CD8-positive, alpha-beta memory T cell (primary cell): ENCODE data around the gene KRTAP19-4. TPM values are rescaled to one million over a fixed set of nuclear protein-coding genes. Genes with fewer than 3 reads are reported as not detected.
"Not testable (repeated sequence)": the region's sequence is repeated elsewhere in the genome, so short reads cannot be mapped to it uniquely, and the experiment has no call there.

ENCODE experiments used
- CTCF ChIA-PET: fragments of 350-600 bp; sonication (Branson Sonifier 250); formaldehyde crosslinking; loops from one replicate; lab custom pipeline; 2021; ENCODE audit warnings: antibody characterized with exemption; lab: Charles Lee
- POLR2A ChIA-PET: fragments of 350-600 bp; sonication (Branson Sonifier 250); formaldehyde crosslinking; loops from one replicate; lab custom pipeline; 2021; ENCODE audit warnings: antibody characterized with exemption; lab: Charles Lee
- DNase-seq, 5 donors: peaks; one replicate each; pipeline versions ENCODE4 v3.0.0 to v3.0.0-alpha.2; 2020 to 2022; ENCODE audit warnings: mixed read lengths in 1 of 5
- H3K27ac ChIP-seq: one replicate; pipeline ENCODE4 v1.7.0; 2013; ENCODE audit warnings: low read depth, mild to moderate bottlenecking, low read length, moderate library complexity
- H3K27me3 ChIP-seq: 2 replicates; pipeline ENCODE4 v1.7.0; 2013; ENCODE audit warnings: low read length, mild to moderate bottlenecking; ENCODE audit not compliant: insufficient read depth, poor library complexity, severe bottlenecking
- H3K36me3 ChIP-seq: 2 replicates; pipeline ENCODE4 v1.7.0; 2013; ENCODE audit warnings: mild to moderate bottlenecking, low read length, moderate library complexity; ENCODE audit not compliant: insufficient read depth
- H3K4me1 ChIP-seq: 2 replicates; pipeline ENCODE4 v1.7.0; 2013; ENCODE audit warnings: mild to moderate bottlenecking, low read length, moderate library complexity; ENCODE audit not compliant: insufficient read depth
- H3K4me3 ChIP-seq: 2 replicates; pipeline ENCODE4 v1.7.0; 2013; ENCODE audit warnings: mild to moderate bottlenecking, low read length
- H3K9me3 ChIP-seq: 2 replicates; pipeline ENCODE4 v1.7.0; 2013; ENCODE audit warnings: mild to moderate bottlenecking, low read length
- H3K27ac Mint-ChIP-seq, 8 donors: one replicate each; pipeline ENCODE4 v1.8.0; 2020 to 2021; ENCODE audit warnings: mixed read lengths in 8 of 8, mild to moderate bottlenecking in 6 of 8, inconsistent platforms in 3 of 8, moderate library complexity in 3 of 8
- H3K27me3 Mint-ChIP-seq, 2 donors: one replicate each; pipeline ENCODE4 v1.8.0; 2020 to 2021; ENCODE audit warnings: mixed read lengths in 2 of 2, mild to moderate bottlenecking in 1 of 2, moderate library complexity in 1 of 2
- H3K36me3 Mint-ChIP-seq, 3 donors: one replicate each; pipeline ENCODE4 v1.8.0; 2020 to 2021; ENCODE audit warnings: mixed read lengths in 3 of 3, inconsistent platforms in 1 of 3, mild to moderate bottlenecking in 1 of 3
- H3K4me1 Mint-ChIP-seq, 3 donors: one replicate each; pipeline ENCODE4 v1.8.0; 2020 to 2021; ENCODE audit warnings: mixed read lengths in 3 of 3, inconsistent platforms in 1 of 3, mild to moderate bottlenecking in 1 of 3
- H3K4me3 Mint-ChIP-seq, 7 donors: one replicate each; pipeline ENCODE4 v1.8.0; 2020 to 2021; ENCODE audit warnings: mixed read lengths in 7 of 7, mild to moderate bottlenecking in 6 of 7, moderate library complexity in 4 of 7, inconsistent platforms in 2 of 7
- H3K9me3 Mint-ChIP-seq, 5 donors: one replicate each; pipeline ENCODE4 v1.8.0; 2020 to 2022; ENCODE audit warnings: mixed read lengths in 5 of 5, mild to moderate bottlenecking in 3 of 5, moderate library complexity in 2 of 5, inconsistent platforms in 1 of 5
- polyA plus RNA-seq: library from polyadenylated mRNA; unstranded; fragments of 300-500 nt; fragmentation: Illumina TruSeq; gene quantifications from one replicate; pipeline ENCODE4 v1.2.3, GENCODE V29; 2021
- total RNA-seq, 2 experiments: library from RNA; stranded (reverse); gene quantifications; one replicate each; pipeline ENCODE4 v1.2.3, GENCODE V29; 2021

Gene KRTAP19-4
- total RNA-seq, result not detected
- polyA plus RNA-seq, result not detected

- no peaks in the 10 kb centered on the region for H3K4me1 Mint-ChIP-seq
- POLR2A ChIA-PET, result no interaction called here
- CTCF ChIA-PET, result no interaction called here
These were observed at the start of gene KRTAP19-4 for GRCh38 chr21:30497065-30497464. TSS of gene KRTAP19-4 (minus strand) at chr21:30497165. CDS start at chr21:30497110, 55 bp downstream.

GRCh38 chr21:30541764-30542163 is 44.8 kb upstream of the KRTAP19-4 start, which contains the start of gene KRTAP19-6:
TSS of gene KRTAP19-6 (minus strand) at chr21:30541864. CDS start at chr21:30541833, 31 bp downstream.
- H3K27me3 Mint-ChIP-seq, result no peaks in the 10 kb centered on the region
- H3K4me1 Mint-ChIP-seq, result no peaks in the 10 kb centered on the region
- Histone ChIP-seq H3K4me1 (no peaks in the 10 kb centered on the region), H3K27ac (no peak within 1 kb of the TSS), H3K36me3 (no peaks in the 10 kb centered on the region), H3K9me3 (no peaks in the 10 kb centered on the region), H3K4me3 (no peak within 1 kb of the TSS), H3K27me3 (no peaks in the 10 kb centered on the region)
- H3K27ac Mint-ChIP-seq, result no peak within 1 kb of the TSS
- no peaks in the 10 kb centered on the region for H3K36me3 Mint-ChIP-seq
- CTCF ChIA-PET, result no interaction called here
- POLR2A ChIA-PET, result no interaction called here
- H3K4me3 Mint-ChIP-seq, result no peak within 1 kb of the TSS
- peaks cover 0 to 6% (median 2%) of the 10 kb centered on the region in 5 donors for H3K9me3 Mint-ChIP-seq
- no peak for DNase-seq

More at GRCh38 chr21:30497065-30497464, at the start of gene KRTAP19-4:
- Mint-ChIP-seq H3K4me3 (no peak within 1 kb of the TSS), H3K36me3 (no peaks in the 10 kb centered on the region), H3K27ac (no peak within 1 kb of the TSS), H3K9me3 (peaks cover 0 to 2% (median 0%) of the 10 kb centered on the region in 5 donors), H3K27me3 (no peaks in the 10 kb centered on the region)
- Histone ChIP-seq H3K4me1 (no peaks in the 10 kb centered on the region), H3K27me3 (no peaks in the 10 kb centered on the region), H3K36me3 (no peaks in the 10 kb centered on the region), H3K9me3 (no peaks in the 10 kb centered on the region), H3K27ac (no peak within 1 kb of the TSS), H3K4me3 (no peak within 1 kb of the TSS)
- DNase-seq, result no peak

GRCh38 chr21:30518876-30519275 is 21.9 kb upstream of the KRTAP19-4 start:
- POLR2A ChIA-PET, result no interaction called here
- Histone ChIP-seq H3K27me3 (no peaks in the 10 kb centered on the region), H3K4me1 (no peaks in the 10 kb centered on the region), H3K27ac (no peak overlapping the region), H3K9me3 (no peaks in the 10 kb centered on the region), H3K36me3 (no peaks in the 10 kb centered on the region), H3K4me3 (no peak overlapping the region)
- peaks cover 0 to 1% of the 10 kb centered on the region in 2 donors for H3K27me3 Mint-ChIP-seq
- CTCF ChIA-PET, result no interaction called here
- peaks cover 0 to 2% (median 0%) of the 10 kb centered on the region in 5 donors for H3K9me3 Mint-ChIP-seq
- H3K36me3 Mint-ChIP-seq, result no peaks in the 10 kb centered on the region
- no peaks in the 10 kb centered on the region for H3K4me1 Mint-ChIP-seq
- no peak for DNase-seq
- no peak overlapping the region for H3K27ac Mint-ChIP-seq
- no peak overlapping the region for H3K4me3 Mint-ChIP-seq

- Mint-ChIP-seq H3K27me3 (peaks cover 0 to 1% of the 10 kb centered on the region in 2 donors), H3K27ac (no peak overlapping the region), H3K36me3 (no peaks in the 10 kb centered on the region), H3K9me3 (peaks cover 0 to 2% (median 0%) of the 10 kb centered on the region in 5 donors), H3K4me3 (no peak overlapping the region), H3K4me1 (no peaks in the 10 kb centered on the region)
- no peak for DNase-seq
- no peaks in the 10 kb centered on the region for H3K36me3 ChIP-seq
- H3K9me3 ChIP-seq, result no peaks in the 10 kb centered on the region
- POLR2A ChIA-PET, result no interaction called here
- CTCF ChIA-PET, result no interaction called here
- no peaks in the 10 kb centered on the region for H3K4me1 ChIP-seq
- no peak overlapping the region for H3K27ac ChIP-seq
- no peaks in the 10 kb centered on the region for H3K27me3 ChIP-seq
- H3K4me3 ChIP-seq, result no peak overlapping the region
These were observed 18.7 kb upstream of the KRTAP19-4 start for GRCh38 chr21:30515681-30516080.

- POLR2A ChIA-PET, H3K36me3 ChIP-seq, H3K4me3 ChIP-seq, H3K27me3 Mint-ChIP-seq, DNase-seq, H3K9me3 ChIP-seq, H3K27me3 ChIP-seq, H3K4me1 ChIP-seq, H3K27ac ChIP-seq, H3K36me3 Mint-ChIP-seq, H3K4me1 Mint-ChIP-seq, H3K4me3 Mint-ChIP-seq, H3K27ac Mint-ChIP-seq, H3K9me3 Mint-ChIP-seq: not testable (repeated sequence)
- CTCF ChIA-PET, result interaction anchor here (0.6 kb wide), 1 partner anchor 300 kb away, joined by 3 read pairs; no protein-coding TSS in a partner anchor
These were observed 8.7 kb upstream of the KRTAP19-4 start for GRCh38 chr21:30505621-30506205.

GRCh38 chr21:30502041-30502440 is 5.1 kb upstream of the KRTAP19-4 start, which contains the start of gene KRTAP19-5:
TSS of gene KRTAP19-5 (minus strand) at chr21:30502141. CDS start at chr21:30502090, 51 bp downstream.
- no peaks in the 10 kb centered on the region for H3K36me3 Mint-ChIP-seq
- H3K27me3 ChIP-seq, result no peaks in the 10 kb centered on the region
- POLR2A ChIA-PET, result no interaction called here
- no peaks in the 10 kb centered on the region for H3K4me1 ChIP-seq
- no peak for DNase-seq
- H3K27me3 Mint-ChIP-seq, result no peaks in the 10 kb centered on the region
- H3K4me3 Mint-ChIP-seq, result no peak within 1 kb of the TSS
- no peak within 1 kb of the TSS for H3K27ac ChIP-seq
- CTCF ChIA-PET, result no interaction called here
- no peak within 1 kb of the TSS for H3K4me3 ChIP-seq
- H3K9me3 Mint-ChIP-seq, result peaks cover 0 to 2% (median 0%) of the 10 kb centered on the region in 5 donors
- H3K4me1 Mint-ChIP-seq, result no peaks in the 10 kb centered on the region
- no peaks in the 10 kb centered on the region for H3K36me3 ChIP-seq
- no peak within 1 kb of the TSS for H3K27ac Mint-ChIP-seq
- no peaks in the 10 kb centered on the region for H3K9me3 ChIP-seq

- H3K27me3 Mint-ChIP-seq, result no peaks in the 10 kb centered on the region
- no peaks in the 10 kb centered on the region for H3K4me1 Mint-ChIP-seq
- H3K36me3 Mint-ChIP-seq, result no peaks in the 10 kb centered on the region
- Histone ChIP-seq H3K27ac (no peak within 1 kb of the TSS), H3K4me1 (no peaks in the 10 kb centered on the region), H3K9me3 (no peaks in the 10 kb centered on the region), H3K27me3 (no peaks in the 10 kb centered on the region), H3K4me3 (no peak within 1 kb of the TSS), H3K36me3 (no peaks in the 10 kb centered on the region)
- no peak for DNase-seq
- POLR2A ChIA-PET, result no interaction called here
- H3K4me3 Mint-ChIP-seq, result no peak within 1 kb of the TSS
- H3K9me3 Mint-ChIP-seq, result peaks cover 0 to 4% (median 2%) of the 10 kb centered on the region in 5 donors
- CTCF ChIA-PET, result no interaction called here
- no peak within 1 kb of the TSS for H3K27ac Mint-ChIP-seq
These were observed 5.0 kb downstream of the KRTAP19-4 start, which contains the start of gene KRTAP19-3 for GRCh38 chr21:30491963-30492428. TSS of gene KRTAP19-3 (minus strand) at chr21:30492013. CDS start at chr21:30491957, 56 bp downstream.

- Mint-ChIP-seq H3K36me3 (no peaks in the 10 kb centered on the region), H3K27me3 (no peaks in the 10 kb centered on the region), H3K4me1 (no peaks in the 10 kb centered on the region), H3K9me3 (peaks cover 0 to 6% (median 4%) of the 10 kb centered on the region in 5 donors), H3K4me3 (no peak within 1 kb of the TSS), H3K27ac (no peak within 1 kb of the TSS)
- no peaks in the 10 kb centered on the region for H3K36me3 ChIP-seq
- H3K9me3 ChIP-seq, result no peaks in the 10 kb centered on the region
- no peak for DNase-seq
- ChIA-PET CTCF (no interaction called here), POLR2A (no interaction called here)
- H3K4me1 ChIP-seq, result no peaks in the 10 kb centered on the region
- no peak within 1 kb of the TSS for H3K4me3 ChIP-seq
- H3K27me3 ChIP-seq, result no peaks in the 10 kb centered on the region
- no peak within 1 kb of the TSS for H3K27ac ChIP-seq
These were observed 9.6 kb downstream of the KRTAP19-4 start, which contains the start of gene KRTAP19-2 for GRCh38 chr21:30487336-30487735. TSS of gene KRTAP19-2 (minus strand) at chr21:30487436. CDS start at chr21:30487348, 88 bp downstream.
